ENCODE measurements around the gene DHRS7C. TPM values are rescaled to one million over a fixed set of nuclear protein-coding genes. Genes with fewer than 3 reads are reported as not detected.

DHRS7C gene
- total and polyA plus RNA-seq, 2 donors (not counting 3 experiments of a cell fraction or from before 2014, with no cell fraction given), result not detected

DNA sequence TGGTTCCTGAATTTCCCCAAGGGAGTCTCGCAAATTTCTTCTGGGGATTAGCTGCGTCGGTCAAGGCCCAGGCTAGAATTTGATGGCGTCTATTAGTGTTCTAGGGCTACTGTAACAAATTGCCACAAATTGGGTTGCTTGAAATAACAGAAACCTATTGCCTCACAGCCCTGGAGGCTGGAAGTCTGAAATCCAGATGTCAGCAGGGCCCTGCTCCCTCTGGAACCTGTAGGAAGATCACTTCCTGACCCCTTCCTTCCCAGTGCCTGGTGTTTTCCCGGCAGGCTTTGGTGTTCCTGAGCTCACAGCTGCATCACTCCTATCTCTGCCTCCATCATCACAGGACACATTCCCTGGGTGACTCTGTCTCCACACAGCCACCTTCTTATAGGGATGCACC is 24.4 kb downstream of the DHRS7C start:
- H4K20me1 ChIP-seq (replicated peaks; ENCODE audit: control insufficient read depth, extremely low read depth, insufficient read depth, low read length), result no peaks in the 10 kb centered on the region
- H2AFZ ChIP-seq (ENCODE audit: low read depth, low read length), result no peak overlapping the region
- no peaks in the 10 kb centered on the region for H3K9me1 ChIP-seq (replicated peaks; ENCODE audit: control insufficient read depth, extremely low read depth, insufficient read depth, low read length)
- H3K79me2 ChIP-seq (ENCODE audit: control insufficient read depth, insufficient read depth, low read length), result no peaks in the 10 kb centered on the region
- no peaks in the 10 kb centered on the region for H3K4me1 ChIP-seq (ENCODE audit: control insufficient read depth, extremely low read depth, insufficient read depth, low read length)
- FAIRE-seq (no peak), DNase-seq (ENCODE audit: low read depth, low spot score) (no peak)
- H3K27ac ChIP-seq (ENCODE audit: insufficient read depth, low read depth, low read length), result no peak overlapping the region
- no TSS peak for BruUV-seq (replicated peaks)
- TF ChIP-seq JUN (IDR thresholded peaks at IDR 0.05; ENCODE audit: borderline replicate concordance, insufficient read depth, insufficient read length, low read depth) (no peak), FOS (IDR thresholded peaks at IDR 0.05; ENCODE audit: borderline replicate concordance, insufficient read depth, low read length) (no peak), POLR2A (IDR thresholded peaks at IDR 0.05; ENCODE audit: low read depth, low read length) (no peak), MYC (IDR thresholded peaks at IDR 0.05; ENCODE audit: low read depth, low read length) (no peak), GATA2 (IDR thresholded peaks at IDR 0.05; ENCODE audit: insufficient read depth, insufficient read length, low read depth, low read length) (no peak), EZH2 (IDR thresholded peaks at IDR 0.05; ENCODE audit: borderline replicate concordance, low read depth, low read length, severe bottlenecking) (no peak), POLR2AphosphoS5 (IDR thresholded peaks at IDR 0.05; ENCODE audit: insufficient read depth, low read depth, low read length) (no peak), MAX (IDR thresholded peaks at IDR 0.05; ENCODE audit: insufficient read depth, insufficient read length) (no peak)
- TF ChIP-seq, protein P1, sequence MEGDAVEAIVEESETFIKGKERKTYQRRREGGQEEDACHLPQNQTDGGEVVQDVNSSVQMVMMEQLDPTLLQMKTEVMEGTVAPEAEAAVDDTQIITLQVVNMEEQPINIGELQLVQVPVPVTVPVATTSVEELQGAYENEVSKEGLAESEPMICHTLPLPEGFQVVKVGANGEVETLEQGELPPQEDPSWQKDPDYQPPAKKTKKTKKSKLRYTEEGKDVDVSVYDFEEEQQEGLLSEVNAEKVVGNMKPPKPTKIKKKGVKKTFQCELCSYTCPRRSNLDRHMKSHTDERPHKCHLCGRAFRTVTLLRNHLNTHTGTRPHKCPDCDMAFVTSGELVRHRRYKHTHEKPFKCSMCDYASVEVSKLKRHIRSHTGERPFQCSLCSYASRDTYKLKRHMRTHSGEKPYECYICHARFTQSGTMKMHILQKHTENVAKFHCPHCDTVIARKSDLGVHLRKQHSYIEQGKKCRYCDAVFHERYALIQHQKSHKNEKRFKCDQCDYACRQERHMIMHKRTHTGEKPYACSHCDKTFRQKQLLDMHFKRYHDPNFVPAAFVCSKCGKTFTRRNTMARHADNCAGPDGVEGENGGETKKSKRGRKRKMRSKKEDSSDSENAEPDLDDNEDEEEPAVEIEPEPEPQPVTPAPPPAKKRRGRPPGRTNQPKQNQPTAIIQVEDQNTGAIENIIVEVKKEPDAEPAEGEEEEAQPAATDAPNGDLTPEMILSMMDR (IDR thresholded peaks at IDR 0.05; ENCODE audit: extremely low read depth in 1 of 2, insufficient read depth in 1 of 2, low read depth in 1 of 2, low read length in 2 of 2), result no peak
- H3K9me3 ChIP-seq (replicated peaks; ENCODE audit: control insufficient read depth, insufficient read depth, low read length), result no peaks in the 10 kb centered on the region
- ChIA-PET CTCF (no interaction called here), POLR2A (no interaction called here)
- H3K4me2 ChIP-seq (ENCODE audit: insufficient read depth, low read length), result no peak overlapping the region
- H3K9ac ChIP-seq (replicated peaks; ENCODE audit: extremely low read depth, insufficient read depth, low read length), result no peak overlapping the region
- H3K4me3 ChIP-seq (replicated peaks in 1 of 3; ENCODE audit: insufficient read depth in 1 of 3, low read depth in 1 of 3, low read length in 3 of 3), result no peak overlapping the region
- no peaks in the 10 kb centered on the region for H3K27me3 ChIP-seq (ENCODE audit: control insufficient read depth in 2 of 2, insufficient read depth in 2 of 2, low read length in 2 of 2)
- dilution Hi-C loops (cut with MboI; ENCODE audit: extremely low pct_ligation_motif_present, low sequenced_read_pairs), result no loop called here
- no peaks in the 10 kb centered on the region for H3K36me3 ChIP-seq (ENCODE audit: control insufficient read depth in 2 of 2, extremely low read depth in 1 of 2, insufficient read depth in 2 of 2, low read length in 2 of 2)
- intact Hi-C loops (cut with micrococcal nuclease), result no loop called here

Data from endothelial cell of umbilical vein (primary cell).